ENCODE results near the gene PIM1.

DNA sequence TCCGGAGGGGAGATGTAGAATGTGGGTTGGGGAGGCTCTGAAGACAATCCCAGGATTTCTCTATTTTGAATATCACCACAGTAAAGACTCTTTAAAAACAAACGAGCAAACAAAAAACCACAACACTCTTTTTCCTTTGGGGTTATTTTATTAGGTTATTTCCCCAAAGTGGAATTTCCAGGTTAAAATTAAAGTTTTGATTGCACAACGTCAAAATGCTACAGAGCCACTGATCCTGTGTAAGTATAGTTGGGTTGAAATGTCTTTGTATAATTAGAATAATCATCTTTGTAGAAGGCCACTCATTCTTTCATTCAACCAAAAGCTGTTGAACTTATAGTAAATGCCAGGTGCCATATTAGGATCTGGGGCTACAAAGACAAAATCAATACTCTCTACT lies 19.6 kb upstream of the PIM1 start:
- TF ChIP-seq TAF1 (IDR thresholded peaks at IDR 0.05; ENCODE audit: low read depth): no peak
- TF ChIP-seq, protein P1, sequence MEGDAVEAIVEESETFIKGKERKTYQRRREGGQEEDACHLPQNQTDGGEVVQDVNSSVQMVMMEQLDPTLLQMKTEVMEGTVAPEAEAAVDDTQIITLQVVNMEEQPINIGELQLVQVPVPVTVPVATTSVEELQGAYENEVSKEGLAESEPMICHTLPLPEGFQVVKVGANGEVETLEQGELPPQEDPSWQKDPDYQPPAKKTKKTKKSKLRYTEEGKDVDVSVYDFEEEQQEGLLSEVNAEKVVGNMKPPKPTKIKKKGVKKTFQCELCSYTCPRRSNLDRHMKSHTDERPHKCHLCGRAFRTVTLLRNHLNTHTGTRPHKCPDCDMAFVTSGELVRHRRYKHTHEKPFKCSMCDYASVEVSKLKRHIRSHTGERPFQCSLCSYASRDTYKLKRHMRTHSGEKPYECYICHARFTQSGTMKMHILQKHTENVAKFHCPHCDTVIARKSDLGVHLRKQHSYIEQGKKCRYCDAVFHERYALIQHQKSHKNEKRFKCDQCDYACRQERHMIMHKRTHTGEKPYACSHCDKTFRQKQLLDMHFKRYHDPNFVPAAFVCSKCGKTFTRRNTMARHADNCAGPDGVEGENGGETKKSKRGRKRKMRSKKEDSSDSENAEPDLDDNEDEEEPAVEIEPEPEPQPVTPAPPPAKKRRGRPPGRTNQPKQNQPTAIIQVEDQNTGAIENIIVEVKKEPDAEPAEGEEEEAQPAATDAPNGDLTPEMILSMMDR (IDR thresholded peaks at IDR 0.05; ENCODE audit: poor library complexity, severe bottlenecking): no peak
- no peak for TF ChIP-seq EZH2 (IDR thresholded peaks at IDR 0.05; ENCODE audit: borderline replicate concordance, insufficient read depth, low read length, poor library complexity, severe bottlenecking)
